Transverse colon (tissue), 4 donors: Measurements from ENCODE around the gene BEST4.

Experiments
- EP300 ChIP-seq: sonication (generic); formaldehyde crosslinking; IDR thresholded peaks from one replicate; pipeline ENCODE4 v1.6.1; 2017; ENCODE audit warnings: antibody characterized with exemption, low read depth
- POLR2A ChIP-seq: fragments of 450-650 bp; IDR thresholded peaks from one replicate; pipeline ENCODE4 v1.6.1; 2016; ENCODE audit warnings: antibody characterized with exemption, mild to moderate bottlenecking, moderate library complexity
- POLR2AphosphoS5 ChIP-seq, 3 donors: sonication (generic); formaldehyde crosslinking; IDR thresholded peaks; one replicate each; pipeline ENCODE4 v1.6.1; 2016; ENCODE audit warnings: antibody characterized with exemption in 3 of 3
- TF ChIP-seq, protein P1 (sequence below), 5 experiments: fragments of 200-600 bp in 3 of 5; fragments of 450-650 bp in 2 of 5; sonication (generic) in 3 of 5; IDR thresholded peaks; 1 replicate in 2 of 5; 2 replicates in 3 of 5; pipeline ENCODE4 v1.5.1; 2016 to 2017; ENCODE audit warnings: antibody characterized with exemption in 5 of 5, inconsistent platforms in 3 of 5, mild to moderate bottlenecking in 2 of 5, moderate library complexity in 1 of 5

DNA sequence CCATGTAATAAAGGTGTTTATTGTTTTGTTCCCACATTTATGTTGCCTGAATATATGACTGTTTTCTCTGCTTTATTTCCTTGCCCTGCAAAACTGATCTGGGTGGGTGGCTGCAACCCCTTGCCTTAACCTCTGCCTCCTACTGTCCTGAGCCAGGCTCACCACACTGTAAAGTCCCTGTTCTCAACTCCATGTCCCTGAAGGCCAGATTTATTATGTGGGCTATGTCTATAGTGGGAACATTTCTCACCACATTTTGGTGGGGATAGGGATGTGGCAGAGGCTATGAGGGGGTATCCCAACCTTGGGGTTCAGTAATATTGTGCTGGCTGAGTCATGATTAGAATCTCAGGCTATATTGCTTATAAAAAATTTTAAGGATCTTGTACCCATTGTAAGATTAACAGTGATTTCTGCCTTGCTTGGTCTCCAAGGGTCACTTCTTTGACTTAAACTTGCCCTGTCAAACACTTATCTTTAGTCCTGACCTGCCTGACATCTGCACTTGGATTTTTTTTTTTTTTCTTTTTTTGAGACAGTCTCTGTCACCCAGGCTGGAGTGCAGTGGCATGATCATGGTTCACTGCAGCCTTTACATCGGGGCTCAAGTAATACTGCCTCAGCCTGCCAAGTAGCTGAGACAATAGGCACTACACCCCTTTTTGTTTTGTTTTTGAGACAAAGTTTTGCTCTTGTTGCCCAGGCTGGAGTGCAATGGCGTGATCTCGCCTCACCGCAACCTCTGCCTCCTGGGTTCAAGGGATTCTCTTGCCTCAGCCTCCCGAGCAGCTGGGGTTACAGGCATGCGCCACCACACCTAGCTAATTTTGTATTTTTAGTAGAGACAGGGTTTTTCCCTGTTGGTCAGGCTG, 9.0 kb downstream of the BEST4 start:
- TF ChIP-seq, protein P1, sequence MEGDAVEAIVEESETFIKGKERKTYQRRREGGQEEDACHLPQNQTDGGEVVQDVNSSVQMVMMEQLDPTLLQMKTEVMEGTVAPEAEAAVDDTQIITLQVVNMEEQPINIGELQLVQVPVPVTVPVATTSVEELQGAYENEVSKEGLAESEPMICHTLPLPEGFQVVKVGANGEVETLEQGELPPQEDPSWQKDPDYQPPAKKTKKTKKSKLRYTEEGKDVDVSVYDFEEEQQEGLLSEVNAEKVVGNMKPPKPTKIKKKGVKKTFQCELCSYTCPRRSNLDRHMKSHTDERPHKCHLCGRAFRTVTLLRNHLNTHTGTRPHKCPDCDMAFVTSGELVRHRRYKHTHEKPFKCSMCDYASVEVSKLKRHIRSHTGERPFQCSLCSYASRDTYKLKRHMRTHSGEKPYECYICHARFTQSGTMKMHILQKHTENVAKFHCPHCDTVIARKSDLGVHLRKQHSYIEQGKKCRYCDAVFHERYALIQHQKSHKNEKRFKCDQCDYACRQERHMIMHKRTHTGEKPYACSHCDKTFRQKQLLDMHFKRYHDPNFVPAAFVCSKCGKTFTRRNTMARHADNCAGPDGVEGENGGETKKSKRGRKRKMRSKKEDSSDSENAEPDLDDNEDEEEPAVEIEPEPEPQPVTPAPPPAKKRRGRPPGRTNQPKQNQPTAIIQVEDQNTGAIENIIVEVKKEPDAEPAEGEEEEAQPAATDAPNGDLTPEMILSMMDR (IDR thresholded peaks at IDR 0.05): no peak
- TF ChIP-seq POLR2A (no peak), EP300 (no peak), POLR2AphosphoS5 (IDR thresholded peaks at IDR 0.05) (no peak)
